Mesendoderm (in vitro differentiated cells): Measurements from ENCODE around the gene CCDC137.

Experiments
- DNase-seq: peaks from one replicate; pipeline ENCODE4 v3.0.0; 2013
- H2AK5ac ChIP-seq: 2 replicates; pipeline ENCODE4 v1.6.1; 2013; ENCODE audit warnings: low read length, inconsistent platforms
- H2BK120ac ChIP-seq: 2 replicates; pipeline ENCODE4 v1.6.1; 2013; ENCODE audit warnings: low read depth, mild to moderate bottlenecking, low read length, moderate library complexity, mixed read lengths
- H2BK15ac ChIP-seq: replicated peaks from 2 replicates; pipeline ENCODE4 v1.6.1; 2013; ENCODE audit warnings: low read depth, mild to moderate bottlenecking, moderate library complexity
- H2BK5ac ChIP-seq: 2 replicates; pipeline ENCODE4 v1.6.1; 2013; ENCODE audit warnings: low read length, inconsistent platforms
- H3K18ac ChIP-seq: 2 replicates; pipeline ENCODE4 v1.6.1; 2013; ENCODE audit warnings: mild to moderate bottlenecking, low read length, mixed read lengths
- H3K23ac ChIP-seq: one replicate; pipeline ENCODE4 v1.6.1; 2013; ENCODE audit warnings: low read length
- H3K27ac ChIP-seq: 2 replicates; pipeline ENCODE4 v1.5.1; 2013; ENCODE audit warnings: low read depth, mild to moderate bottlenecking, inconsistent platforms, low read length, moderate library complexity
- H3K27me3 ChIP-seq: 2 replicates; pipeline ENCODE4 v1.6.1; 2013; ENCODE audit warnings: low read length, control low read depth, mild to moderate bottlenecking, inconsistent platforms; ENCODE audit not compliant: insufficient read depth, poor library complexity
- H3K36me3 ChIP-seq: 2 replicates; pipeline ENCODE4 v1.6.1; 2013; ENCODE audit warnings: low read length, inconsistent platforms; ENCODE audit not compliant: control insufficient read depth, insufficient read depth
- H3K4ac ChIP-seq: one replicate; pipeline ENCODE4 v1.6.1; 2013; ENCODE audit warnings: low read depth, mild to moderate bottlenecking, low read length, moderate library complexity
- H3K4me1 ChIP-seq: 2 replicates; pipeline ENCODE4 v1.6.1; 2013; ENCODE audit warnings: low read depth, low read length, inconsistent platforms; ENCODE audit not compliant: control insufficient read depth
- H3K4me2 ChIP-seq: 2 replicates; pipeline ENCODE4 v1.6.1; 2013; ENCODE audit warnings: low read length
- H3K4me3 ChIP-seq: 2 replicates; pipeline ENCODE4 v1.5.1; 2013; ENCODE audit warnings: mild to moderate bottlenecking, low read length
- H3K56ac ChIP-seq: one replicate; pipeline ENCODE4 v1.6.1; 2013; ENCODE audit warnings: low read length
- H3K79me1 ChIP-seq: 2 replicates; pipeline ENCODE4 v1.6.1; 2013; ENCODE audit warnings: low read length, inconsistent platforms
- H3K79me2 ChIP-seq: 2 replicates; pipeline ENCODE4 v1.6.1; 2013; ENCODE audit warnings: mild to moderate bottlenecking, low read length; ENCODE audit not compliant: control insufficient read depth, insufficient read depth
- H3K9ac ChIP-seq: 2 replicates; pipeline ENCODE4 v1.6.1; 2013; ENCODE audit warnings: low read length, inconsistent platforms
- H4K5ac ChIP-seq: one replicate; pipeline ENCODE4 v1.6.1; 2013; ENCODE audit warnings: low read length
- H4K8ac ChIP-seq: one replicate; pipeline ENCODE4 v1.6.1; 2013; ENCODE audit warnings: low read depth, mild to moderate bottlenecking, control low read depth, low read length, moderate library complexity
- WGBS: extraction: QIAGEN DNeasy Blood & Tissue Kit; methylation state at CpG from one replicate; pipeline ENCODE4 v1.1.7; 2013; ENCODE audit warnings: low lambda C conversion rate, missing lambda C conversion rate; ENCODE audit not compliant: insufficient coverage; ENCODE audit errors: extremely low coverage; 5-methylcytosine and 5-hydroxymethylcytosine counted together

Gene CCDC137

DNA sequence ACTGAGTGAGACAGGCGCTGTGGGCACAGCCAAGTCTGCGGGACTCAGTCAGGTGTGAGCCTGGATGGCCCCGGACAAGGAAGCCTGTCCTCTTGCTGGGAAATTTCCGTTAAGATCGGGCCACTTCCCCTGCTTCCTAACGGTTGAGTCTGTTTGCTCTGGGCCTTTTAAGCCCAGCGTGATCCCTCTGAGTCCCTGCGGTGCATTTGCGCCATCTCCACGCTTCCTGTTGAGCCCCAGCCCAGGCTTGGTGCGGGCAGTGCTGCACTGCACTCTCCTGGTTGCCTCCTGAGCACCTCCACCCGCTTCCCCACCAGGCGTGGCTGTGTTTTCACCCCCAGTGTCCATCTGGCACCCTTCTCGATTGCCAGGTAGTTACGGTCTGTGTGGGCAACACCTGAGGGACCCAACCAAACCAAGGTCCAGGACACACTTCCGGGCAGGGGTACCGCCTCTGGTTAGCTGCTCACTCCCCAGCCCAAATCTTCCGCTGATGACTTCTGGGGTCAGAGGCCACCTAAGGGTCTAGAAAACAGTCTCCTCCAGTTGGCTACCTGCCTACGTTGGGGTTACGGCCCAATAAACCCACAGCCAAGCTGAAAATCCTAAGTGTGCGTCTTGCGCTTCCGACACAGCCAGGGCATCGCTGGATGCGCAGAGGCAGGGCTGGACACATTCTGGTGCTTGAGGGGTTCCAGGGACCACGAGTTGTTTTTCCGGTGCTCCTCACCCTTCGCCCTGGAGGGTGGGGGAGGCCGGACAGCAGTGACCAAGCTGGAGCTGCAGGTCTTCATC is 44.2 kb downstream of the CCDC137 start:
- no peak overlapping the region for H2BK5ac ChIP-seq
- H3K56ac ChIP-seq = peak overlapping the region; percentile 75
- H3K23ac ChIP-seq = peak overlapping the region; percentile 80
- H3K4me1 ChIP-seq = peaks cover 6% of the 10 kb centered on the region
- H3K79me1 ChIP-seq = peaks cover 3% of the 10 kb centered on the region
- no peaks in the 10 kb centered on the region for H3K79me2 ChIP-seq
- H3K27ac ChIP-seq = no peak overlapping the region
- no peak overlapping the region for H2BK15ac ChIP-seq
- no peak overlapping the region for H4K5ac ChIP-seq
- peak overlapping the region; percentile 47 for H3K9ac ChIP-seq
- no peak overlapping the region for H4K8ac ChIP-seq
- H3K36me3 ChIP-seq = no peaks in the 10 kb centered on the region
- H3K18ac ChIP-seq = no peak overlapping the region
- DNase-seq = peak; percentile 51
- no peak overlapping the region for H2AK5ac ChIP-seq
- WGBS = no CpG with 5 or more reads among the region's 29 CpGs
- H3K4ac ChIP-seq = no peak overlapping the region
- H3K4me3 ChIP-seq = no peak overlapping the region
- H2BK120ac ChIP-seq = no peak overlapping the region
- H3K27me3 ChIP-seq = no peaks in the 10 kb centered on the region
- peak overlapping the region; percentile 2 for H3K4me2 ChIP-seq

DNA sequence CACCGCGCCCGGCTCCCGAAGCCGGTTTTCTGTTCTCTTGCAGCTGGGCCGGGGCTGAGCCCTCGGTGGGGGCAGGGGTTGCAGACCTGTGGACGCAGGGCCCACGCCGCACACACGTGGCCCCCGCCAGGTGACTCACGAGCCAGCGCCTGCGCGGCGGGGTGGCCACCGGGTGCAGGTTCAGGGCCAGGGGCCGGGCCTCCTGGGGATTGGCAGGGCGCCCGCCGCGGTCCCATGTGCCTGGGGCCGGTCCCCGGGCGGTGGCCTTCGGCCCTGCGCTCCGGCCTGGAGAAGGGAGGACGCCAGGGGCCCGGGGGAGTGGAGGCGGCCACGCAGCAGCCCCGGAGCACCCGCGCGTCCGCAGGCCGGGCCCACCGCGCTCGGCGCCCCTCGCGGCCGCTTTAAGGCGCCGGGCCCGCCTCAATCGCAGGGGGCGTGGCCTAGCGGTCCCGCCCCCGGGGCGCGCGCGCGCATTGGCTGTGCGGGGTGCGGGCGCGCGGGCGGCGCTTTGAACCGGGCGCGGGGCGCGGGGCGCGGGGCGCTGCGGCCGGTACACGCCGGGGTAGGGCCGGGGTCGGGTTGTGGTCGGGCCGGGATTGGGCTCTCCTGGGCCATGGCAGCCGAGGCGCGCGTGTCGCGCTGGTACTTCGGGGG is 45.4 kb downstream of the CCDC137 start, which contains the start of gene SLC25A10:
Gene SLC25A10, plus strand, starts transcription at position 471 of the 654 bp plus-strand sequence. Its CDS starts 143 bp downstream, at position 614.
- no peaks in the 10 kb centered on the region for H3K79me2 ChIP-seq
- H3K23ac ChIP-seq = peak within 1 kb of the TSS; percentile 80
- peaks cover 6% of the 10 kb centered on the region for H3K4me1 ChIP-seq
- no peak within 1 kb of the TSS for H3K27ac ChIP-seq
- no peak within 1 kb of the TSS for H2BK120ac ChIP-seq
- H2BK5ac ChIP-seq = no peak within 1 kb of the TSS
- H3K27me3 ChIP-seq = no peaks in the 10 kb centered on the region
- no peak within 1 kb of the TSS for H2BK15ac ChIP-seq
- H3K18ac ChIP-seq = peak within 1 kb of the TSS; percentile 11
- H3K4ac ChIP-seq = peak within 1 kb of the TSS; percentile 71
- no peak within 1 kb of the TSS for H4K5ac ChIP-seq
- peak within 1 kb of the TSS; percentile 72 for H3K4me3 ChIP-seq
- no peak within 1 kb of the TSS for H2AK5ac ChIP-seq
- H3K56ac ChIP-seq = peak within 1 kb of the TSS; percentile 87
- H3K4me2 ChIP-seq = peak within 1 kb of the TSS; percentile 86
- H3K79me1 ChIP-seq = peaks cover 3% of the 10 kb centered on the region
- no peak within 1 kb of the TSS for H4K8ac ChIP-seq
- no CpG with 5 or more reads among the region's 89 CpGs for WGBS
- no peaks in the 10 kb centered on the region for H3K36me3 ChIP-seq
- peak within 1 kb of the TSS; percentile 85 for H3K9ac ChIP-seq
- DNase-seq = peak; percentile 72

DNA sequence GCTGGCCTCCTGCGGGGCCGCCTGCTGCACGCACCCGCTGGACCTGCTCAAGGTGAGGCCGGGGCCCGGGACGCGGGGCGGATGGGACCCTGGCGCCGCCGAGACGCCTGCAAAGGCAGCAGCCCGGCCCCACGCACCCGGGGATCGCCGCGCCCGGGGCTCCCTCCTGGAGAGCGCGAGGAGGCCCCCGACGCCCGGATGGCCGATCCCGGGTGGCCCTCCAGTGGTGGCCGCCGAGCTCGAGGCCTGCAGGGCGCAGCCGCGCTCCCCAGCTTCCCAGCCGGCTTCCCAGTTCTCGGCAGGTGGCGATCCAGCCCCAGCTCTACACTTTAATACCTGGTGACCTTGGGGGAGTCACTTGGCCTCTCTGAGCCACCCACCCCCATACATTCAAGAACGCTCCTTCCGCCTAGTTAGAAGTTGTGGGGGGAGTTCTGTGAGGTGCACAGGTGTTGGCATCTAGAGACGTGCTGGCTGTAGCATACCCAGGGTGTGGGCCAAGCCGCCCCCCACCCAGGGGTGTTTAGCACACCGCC is 46.0 kb downstream of the CCDC137 start:
- H2BK15ac ChIP-seq = no peak overlapping the region
- no peak overlapping the region for H2BK120ac ChIP-seq
- H3K36me3 ChIP-seq = no peaks in the 10 kb centered on the region
- peak overlapping the region; percentile 87 for H3K56ac ChIP-seq
- no peak overlapping the region for H3K18ac ChIP-seq
- H2AK5ac ChIP-seq = no peak overlapping the region
- peak overlapping the region; percentile 85 for H3K9ac ChIP-seq
- H3K27me3 ChIP-seq = no peaks in the 10 kb centered on the region
- H3K4ac ChIP-seq = peak overlapping the region; percentile 71
- DNase-seq = peak; percentile 48
- peaks cover 3% of the 10 kb centered on the region for H3K79me1 ChIP-seq
- H3K27ac ChIP-seq = no peak overlapping the region
- H3K4me1 ChIP-seq = peaks cover 6% of the 10 kb centered on the region
- H3K4me2 ChIP-seq = peak overlapping the region; percentile 86
- no peak overlapping the region for H4K8ac ChIP-seq
- H3K4me3 ChIP-seq = peak overlapping the region; percentile 72
- peak overlapping the region; percentile 7 for H3K23ac ChIP-seq
- no CpG with 5 or more reads among the region's 41 CpGs for WGBS
- no peaks in the 10 kb centered on the region for H3K79me2 ChIP-seq
- H2BK5ac ChIP-seq = no peak overlapping the region
- no peak overlapping the region for H4K5ac ChIP-seq

DNA sequence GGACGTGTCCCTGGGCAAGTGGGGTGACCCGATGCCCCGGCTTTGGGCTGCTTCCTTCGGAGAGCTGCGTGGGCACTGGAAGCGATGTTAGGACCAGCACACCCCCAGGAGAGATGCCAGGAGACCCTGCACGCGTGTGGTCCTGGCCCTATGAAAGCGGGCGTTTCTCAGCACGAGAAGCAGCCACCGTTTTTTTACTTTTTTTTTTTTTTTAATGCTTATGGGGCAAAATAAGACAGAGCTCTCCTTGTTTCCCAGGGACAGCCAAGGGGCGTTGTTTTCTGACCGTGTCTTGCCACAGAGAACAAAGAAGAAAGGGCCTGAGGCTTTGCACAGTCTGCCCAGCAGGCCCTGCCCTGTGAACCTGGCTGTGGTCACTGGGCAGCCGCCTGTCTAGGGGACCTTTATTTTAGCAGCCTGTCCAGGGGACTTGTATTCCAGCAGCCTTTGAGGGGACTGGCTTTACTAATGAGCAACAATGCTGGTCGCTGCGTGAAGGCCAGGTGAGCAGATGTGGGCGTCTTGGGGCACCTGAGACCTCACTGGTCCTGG is 46.5 kb downstream of the CCDC137 start:
- no peak overlapping the region for H3K27ac ChIP-seq
- H2BK15ac ChIP-seq = no peak overlapping the region
- H4K5ac ChIP-seq = no peak overlapping the region
- H3K27me3 ChIP-seq = no peaks in the 10 kb centered on the region
- DNase-seq = no peak
- peak overlapping the region; percentile 72 for H3K4me3 ChIP-seq
- H3K18ac ChIP-seq = no peak overlapping the region
- peaks cover 6% of the 10 kb centered on the region for H3K4me1 ChIP-seq
- peaks cover 3% of the 10 kb centered on the region for H3K79me1 ChIP-seq
- no peak overlapping the region for H3K4ac ChIP-seq
- H4K8ac ChIP-seq = no peak overlapping the region
- peak overlapping the region; percentile 86 for H3K4me2 ChIP-seq
- H2BK5ac ChIP-seq = no peak overlapping the region
- no CpG with 5 or more reads among the region's 18 CpGs for whole genome bisulfite sequencing
- H2BK120ac ChIP-seq = no peak overlapping the region
- H3K36me3 ChIP-seq = no peaks in the 10 kb centered on the region
- H2AK5ac ChIP-seq = no peak overlapping the region
- H3K23ac ChIP-seq = no peak overlapping the region
- H3K9ac ChIP-seq = peak overlapping the region; percentile 85
- H3K56ac ChIP-seq = peak overlapping the region; percentile 87
- H3K79me2 ChIP-seq = no peaks in the 10 kb centered on the region

DNA sequence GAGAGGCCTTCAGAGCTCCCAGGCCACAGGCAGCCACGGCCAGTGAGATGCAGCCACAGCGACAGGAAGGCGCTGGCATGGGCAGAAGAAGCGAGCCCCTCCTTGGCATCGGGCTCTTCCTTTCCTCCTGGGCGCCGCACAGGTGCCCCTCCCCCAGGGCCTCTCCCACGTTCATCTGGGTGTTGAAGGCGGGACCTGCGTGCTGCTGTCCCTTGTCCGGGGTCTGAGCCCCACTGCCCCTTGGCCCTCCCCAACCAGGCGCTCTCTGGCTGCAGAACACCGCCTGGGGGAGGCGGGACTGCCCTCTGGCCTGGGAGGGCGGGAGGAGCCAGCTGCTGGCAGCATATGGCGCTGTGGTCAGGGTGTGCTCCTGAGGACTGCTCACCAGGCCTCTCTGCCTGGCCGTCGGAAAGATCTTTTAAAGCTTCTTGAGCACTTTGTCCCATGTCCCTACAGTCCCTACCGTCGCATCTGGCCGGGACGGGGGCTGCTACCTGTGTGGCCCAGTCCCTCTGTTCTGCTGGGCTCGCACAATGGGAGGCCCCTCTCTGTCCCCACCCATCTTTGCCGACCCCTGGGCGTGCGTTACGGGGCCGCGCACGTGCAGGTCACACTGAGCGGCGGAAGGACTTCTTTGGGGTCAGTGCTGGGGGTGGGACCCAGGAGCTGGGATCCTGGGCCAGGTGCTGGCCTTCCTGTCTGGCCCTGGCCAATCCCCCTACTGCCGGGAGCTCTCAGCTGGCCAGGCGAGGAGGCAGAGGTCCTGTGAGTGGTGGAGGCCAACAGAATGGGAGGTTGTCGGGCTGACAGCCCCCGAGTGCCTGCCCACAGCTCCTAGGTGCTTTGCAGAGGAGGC is 47.2 kb downstream of the CCDC137 start:
- no CpG with 5 or more reads among the region's 36 CpGs for WGBS
- Histone ChIP-seq H3K4me3 (no peak overlapping the region), H3K56ac (peak overlapping the region; percentile 49), H2AK5ac (no peak overlapping the region), H4K5ac (no peak overlapping the region), H2BK120ac (no peak overlapping the region), H3K18ac (no peak overlapping the region), H3K4me1 (peaks cover 6% of the 10 kb centered on the region), H3K27ac (no peak overlapping the region), H4K8ac (no peak overlapping the region), H3K79me2 (no peaks in the 10 kb centered on the region), H3K36me3 (no peaks in the 10 kb centered on the region), H2BK5ac (no peak overlapping the region), H3K4me2 (no peak overlapping the region), H3K79me1 (peaks cover 3% of the 10 kb centered on the region), H3K9ac (peak overlapping the region; percentile 85), H2BK15ac (no peak overlapping the region), H3K4ac (no peak overlapping the region), H3K23ac (peak overlapping the region; percentile 66), H3K27me3 (no peaks in the 10 kb centered on the region)
- no peak for DNase-seq
